Activated CD8-positive, alpha-beta memory T cell treated with anti-CD3 and anti-CD28 coated beads for 1 hour (primary cell): ENCODE data around the gene RPL29.

Experiments used
- DNase-seq, 2 donors: peaks; one replicate each; pipeline ENCODE4 v3.0.0-alpha.2; 2020; ENCODE audit warnings: low read depth in 1 of 2; ENCODE audit errors: extremely low read depth in 1 of 2

The RPL29 gene

DNA sequence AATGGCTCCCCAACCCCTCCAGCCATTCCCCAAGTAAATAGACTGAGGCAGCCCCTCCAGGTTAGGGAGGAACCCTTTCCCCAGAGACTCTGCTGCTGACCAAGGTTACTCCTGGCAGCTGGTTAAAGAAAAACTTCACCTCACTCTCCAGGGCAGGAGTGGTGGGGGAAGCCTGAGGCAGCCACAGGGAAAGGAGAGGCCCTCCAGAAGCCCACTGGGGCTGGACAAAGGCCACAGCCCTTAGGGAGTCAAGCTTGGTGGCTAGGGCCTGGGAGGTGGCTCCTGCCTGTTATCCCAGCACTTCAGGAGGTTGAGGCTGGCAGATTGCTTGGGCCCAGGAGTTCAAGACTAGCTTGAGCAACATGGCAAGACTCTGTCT lies 11.4 kb downstream of the RPL29 start:
- DNase-seq = no peak

GRCh38 chr3:51983578-51984268 lies 12.0 kb downstream of the RPL29 start:
- no peak for DNase-seq

GRCh38 chr3:51982838-51983577 lies 12.7 kb downstream of the RPL29 start, which contains the start of gene ACY1:
Gene ACY1, plus strand, starts transcription at chr3:51983535. Its CDS starts 530 bp downstream, at chr3:51984065.
- DNase-seq = peak; percentile 30 to 43

- no peak for DNase-seq
Measured at GRCh38 chr3:51982352-51982837, 13.3 kb downstream of the RPL29 start.

DNA sequence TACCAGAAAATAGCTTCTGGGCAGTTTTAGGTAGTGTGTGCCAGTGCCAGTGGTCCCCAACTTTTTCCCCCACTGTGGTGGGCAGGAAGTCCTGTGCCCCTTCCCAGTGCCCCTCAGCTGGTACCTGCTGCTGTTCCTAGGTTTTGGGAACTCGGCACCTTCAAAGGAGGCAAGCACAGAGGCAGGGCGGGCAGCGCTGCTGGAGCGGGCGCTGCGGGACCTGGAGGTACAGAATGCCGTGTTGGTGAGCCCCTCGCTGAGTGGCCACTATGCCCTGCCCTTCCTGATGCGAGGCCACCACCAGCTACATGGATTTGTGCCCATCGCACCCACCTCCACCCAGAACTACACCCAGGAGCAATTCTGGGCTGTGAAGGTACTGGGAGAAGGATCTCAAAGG lies 15.4 kb downstream of the RPL29 start:
- DNase-seq = no peak

DNA sequence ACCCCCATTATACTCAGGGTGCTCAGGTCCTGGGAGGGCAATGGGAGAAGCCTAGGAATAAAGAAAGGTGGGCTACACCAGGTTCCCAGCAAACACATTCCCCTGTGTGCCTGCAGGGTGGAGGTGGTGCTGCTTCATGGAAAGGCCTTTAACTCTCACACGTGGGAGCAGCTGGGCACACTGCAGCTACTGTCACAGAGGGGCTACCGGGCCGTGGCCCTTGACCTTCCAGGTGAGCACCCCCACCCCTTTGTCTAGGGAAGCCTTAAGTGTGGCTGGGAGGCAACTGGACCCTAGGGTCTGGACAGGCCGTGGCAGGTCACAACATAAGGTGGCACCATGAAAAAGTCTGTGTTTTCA lies 17.6 kb downstream of the RPL29 start:
- no peak for DNase-seq

DNA sequence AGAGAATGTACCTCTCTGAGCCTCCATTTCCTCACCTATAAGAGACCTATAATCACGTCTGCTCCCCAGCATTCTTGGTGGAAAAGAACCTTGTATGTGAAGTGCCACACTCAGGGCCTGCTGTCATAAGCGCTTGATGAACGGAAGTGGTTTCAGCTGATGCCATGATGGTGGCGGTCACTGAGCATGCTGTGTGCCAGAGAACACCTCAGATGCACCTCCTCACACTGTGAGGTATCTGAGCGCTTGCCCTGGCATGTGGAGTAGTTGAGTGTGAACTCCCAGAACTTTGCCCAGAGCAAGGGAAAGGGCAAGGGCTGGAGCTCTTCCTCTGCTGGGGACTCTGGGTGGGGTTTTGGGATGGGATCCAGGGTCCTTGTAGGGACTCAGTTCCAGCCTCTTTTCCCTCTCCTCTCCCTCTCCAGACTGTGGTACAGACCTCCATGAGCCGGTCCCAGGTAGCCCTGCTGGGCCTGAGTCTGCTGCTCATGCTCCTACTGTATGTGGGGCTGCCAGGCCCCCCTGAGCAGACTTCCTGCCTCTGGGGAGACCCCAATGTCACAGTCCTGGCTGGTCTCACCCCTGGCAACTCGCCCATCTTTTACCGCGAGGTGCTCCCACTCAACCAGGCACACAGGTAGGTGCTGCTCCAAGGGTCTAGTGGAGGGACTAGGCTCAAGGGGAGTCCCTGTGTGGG lies 18.1 kb downstream of the RPL29 start:
- DNase-seq = no peak

DNA sequence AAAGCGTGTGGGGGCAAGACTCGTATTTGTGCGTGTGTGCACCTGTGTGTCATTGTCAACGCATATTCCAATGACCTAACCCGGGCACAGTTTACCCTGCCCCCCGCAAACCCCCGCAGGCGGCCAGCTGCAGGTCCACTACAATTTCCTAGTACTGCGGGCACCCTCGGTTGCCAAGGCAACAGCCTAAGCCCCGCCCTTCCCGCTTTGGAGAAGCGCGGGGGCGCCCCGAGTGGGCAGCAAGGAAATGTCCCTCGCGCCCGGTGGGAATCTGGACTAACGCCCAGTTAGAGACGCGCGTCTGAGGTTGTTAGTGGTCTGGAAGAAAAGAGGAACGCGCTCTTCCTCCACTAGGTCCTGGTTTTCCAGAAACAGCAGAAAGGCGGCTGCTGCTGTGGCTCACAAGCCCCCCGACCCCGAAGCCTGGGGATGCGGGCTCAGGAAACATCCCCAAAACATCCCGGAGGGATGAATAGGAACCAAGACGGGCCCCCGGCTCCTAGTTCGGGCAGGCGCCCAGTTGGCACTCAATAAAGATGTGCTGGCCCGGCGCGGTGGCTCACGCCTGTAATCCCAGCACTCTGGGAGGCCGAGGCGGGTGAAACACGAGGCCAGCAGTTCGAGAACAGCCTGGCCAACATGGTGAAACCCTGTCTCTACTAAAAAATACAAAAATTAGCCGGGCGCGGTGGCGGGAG lies 19.7 kb downstream of the RPL29 start:
- no peak for DNase-seq

DNA sequence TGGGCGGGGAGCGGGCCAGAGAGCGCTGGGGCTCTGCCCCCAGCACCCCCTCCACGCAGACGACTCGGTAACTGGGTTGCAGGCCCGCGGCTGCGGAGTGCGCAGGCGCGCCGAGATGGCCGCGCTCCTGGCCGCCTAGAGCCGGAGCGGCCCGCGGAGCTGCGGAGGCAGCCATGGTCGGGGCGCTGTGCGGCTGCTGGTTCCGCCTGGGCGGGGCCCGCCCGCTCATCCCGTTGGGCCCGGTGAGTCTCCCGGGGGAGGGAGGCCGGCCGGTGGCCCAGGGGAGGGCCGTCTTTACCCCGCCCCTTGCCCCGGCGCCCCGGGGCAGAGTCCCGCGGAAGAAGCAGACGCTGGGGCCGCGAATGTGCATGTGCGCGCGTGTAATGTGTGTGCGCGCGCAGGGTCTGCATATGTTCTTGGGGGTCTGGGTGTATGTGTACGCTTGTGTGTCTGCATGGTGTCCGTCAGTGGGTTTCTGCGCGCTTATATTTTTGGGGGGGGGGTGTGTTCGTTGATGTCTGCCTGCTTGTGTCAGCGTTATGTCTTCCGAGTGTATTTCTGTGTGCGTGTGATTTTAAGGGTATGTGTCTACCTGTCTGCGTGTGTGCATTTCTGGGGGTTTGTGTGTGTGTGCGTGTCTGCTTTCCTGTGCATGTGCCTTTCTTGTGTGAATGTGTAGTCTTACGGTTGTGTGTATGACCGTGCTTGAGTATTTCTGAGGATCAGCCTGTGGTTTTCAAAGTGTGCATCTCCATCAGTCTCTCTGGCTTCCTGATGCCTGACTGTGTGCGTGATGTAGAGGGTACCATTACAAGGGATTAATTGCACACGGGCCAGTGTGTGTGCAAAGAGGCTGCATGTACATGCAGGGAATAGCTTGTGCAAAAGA lies 20.5 kb downstream of the RPL29 start, which contains the start of gene ABHD14A:
Gene ABHD14A, plus strand, starts transcription at position 102 of the 889 bp plus-strand sequence. Its CDS starts 72 bp downstream, at position 174.
- DNase-seq = peak in 1 of 2 donors; percentile 54

- no peak for DNase-seq
Measured at GRCh38 chr3:51974277-51974962, 21.3 kb downstream of the RPL29 start.

- no peak for DNase-seq
Measured at GRCh38 chr3:51971350-51971749, 24.3 kb downstream of the RPL29 start.

- DNase-seq = no peak
Measured at GRCh38 chr3:51970606-51971300, 24.9 kb downstream of the RPL29 start.

DNA sequence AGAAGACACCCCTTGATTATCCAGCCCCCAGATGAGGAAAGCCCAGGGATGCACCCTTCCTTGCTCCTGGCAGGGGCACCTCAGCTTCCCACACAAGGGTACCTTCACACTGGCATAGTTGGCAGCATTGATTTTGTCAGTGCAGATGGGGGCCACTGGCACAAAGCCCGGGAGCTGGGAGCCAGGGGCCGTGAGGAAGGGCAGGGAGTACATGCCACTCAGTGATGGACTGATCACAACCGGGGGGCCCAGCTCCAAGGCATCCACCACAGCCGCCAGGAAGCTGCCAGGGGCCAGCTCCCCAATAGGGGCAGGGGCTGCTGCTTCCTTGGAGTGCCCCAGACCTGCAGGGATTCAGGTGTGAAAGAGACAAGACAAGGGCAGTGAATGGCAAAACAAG lies 25.9 kb downstream of the RPL29 start:
- DNase-seq = no peak

DNA sequence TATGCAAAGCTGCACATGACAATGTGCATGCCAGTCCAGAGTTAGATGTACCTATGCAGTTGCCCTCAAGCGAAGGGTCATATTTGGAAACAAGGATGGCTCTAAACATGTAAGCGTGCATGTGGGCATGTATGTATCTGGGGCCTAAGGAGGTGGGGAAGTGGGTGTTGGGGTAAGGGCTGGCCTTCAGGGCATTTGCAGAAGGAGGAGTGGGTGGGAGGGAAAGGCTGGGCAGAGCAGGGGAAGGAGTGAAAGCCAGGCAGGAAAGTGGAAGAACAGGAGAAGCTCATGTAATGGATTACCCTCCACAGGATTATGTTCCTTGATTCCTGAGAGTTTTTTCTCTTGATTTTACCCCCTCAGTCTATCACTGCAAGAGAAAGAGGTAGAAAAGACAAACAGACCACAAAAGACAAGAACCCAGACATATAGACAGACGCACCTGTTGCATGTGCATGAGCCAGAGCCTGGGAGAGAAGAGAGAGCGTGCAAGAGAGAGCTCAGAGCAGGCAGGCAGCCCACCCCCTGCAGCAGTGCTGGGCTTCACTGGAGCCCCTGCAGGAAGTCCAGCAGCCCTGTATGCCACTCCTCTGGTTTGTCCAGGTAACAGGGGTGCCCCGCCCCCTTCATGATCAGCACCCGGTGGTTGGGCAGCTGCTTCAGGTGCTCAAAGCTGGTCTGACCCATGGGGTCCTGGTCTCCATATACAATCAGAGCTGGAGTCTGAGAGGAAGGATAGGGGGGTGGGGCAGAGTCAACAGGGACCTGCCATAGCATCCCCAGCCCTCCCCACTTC lies 26.6 kb downstream of the RPL29 start:
- DNase-seq = no peak

GRCh38 chr3:51968170-51968775 lies 27.4 kb downstream of the RPL29 start:
- no peak for DNase-seq

- no peak for DNase-seq
Measured at GRCh38 chr3:51967384-51968169, 28.1 kb downstream of the RPL29 start, which contains the start of gene PCBP4. Gene PCBP4, minus strand, starts transcription at chr3:51967454. Its CDS starts 6,214 bp downstream, at chr3:51961240.

DNA sequence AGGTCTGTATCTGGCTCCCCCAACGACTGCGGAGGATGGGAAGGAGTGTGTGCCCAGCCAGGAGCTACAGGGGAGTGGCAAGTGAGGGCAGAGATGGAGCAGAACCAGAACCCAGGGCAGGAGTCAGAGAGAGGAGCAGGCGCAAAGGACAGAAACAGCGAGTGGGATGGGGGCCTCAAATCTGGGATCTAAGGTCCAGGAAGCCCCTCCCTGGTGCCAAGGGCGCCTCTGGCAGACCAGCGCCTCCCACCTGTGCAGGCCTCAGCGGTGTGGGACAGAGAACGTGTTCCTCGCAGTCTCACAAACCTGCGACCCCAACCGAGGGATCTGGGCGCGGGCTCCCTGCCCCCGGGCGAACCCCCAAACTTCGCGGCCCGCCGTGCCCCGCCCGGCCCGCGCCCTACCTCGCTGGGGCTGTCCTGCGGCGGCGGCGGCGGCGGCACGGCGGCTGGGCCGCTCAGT lies 28.7 kb downstream of the RPL29 start:
- DNase-seq = no peak
